Measurements from ENCODE around the gene PDE6D. TPM values are rescaled to one million over a fixed set of nuclear protein-coding genes. Genes with fewer than 3 reads are reported as not detected.
"Not testable (repeated sequence)": the region's sequence is repeated elsewhere in the genome, so short reads cannot be mapped to it uniquely, and the experiment has no call there.

The PDE6D gene
- total RNA-seq, 2 experiments from 2014 or later: 30.2 to 36.0 TPM

GRCh38 chr2:231761735-231762134, 19.3 kb downstream of the PDE6D start:
- Mint-ChIP-seq H3K36me3 (ENCODE audit: low read depth) (no peaks in the 10 kb centered on the region), H3K27me3 (no peaks in the 10 kb centered on the region), H3K9me3 (no peaks in the 10 kb centered on the region), H3K4me1 (peaks cover 20% of the 10 kb centered on the region), H3K27ac (no peak overlapping the region), H3K4me3 (no peak overlapping the region)
- DNase-seq: no peak
- CTCF ChIA-PET: interaction anchor here (0.6 kb wide), 1 partner anchor 9 kb away, joined by 3 read pairs; no protein-coding TSS in a partner anchor
- POLR2A ChIA-PET: no interaction called here

GRCh38 chr2:231752061-231752460, 29.0 kb downstream of the PDE6D start:
- ChIA-PET CTCF (no interaction called here), POLR2A (no interaction called here)

GRCh38 chr2:231751042-231751815, 29.9 kb downstream of the PDE6D start:
- no peaks in the 10 kb centered on the region for H3K9me3 Mint-ChIP-seq
- no peak for DNase-seq
- no peaks in the 10 kb centered on the region for H3K27me3 Mint-ChIP-seq
- H3K27ac Mint-ChIP-seq: no peak overlapping the region
- POLR2A ChIA-PET: no interaction called here
- CTCF ChIA-PET: interaction anchor here (0.6 kb wide), 1 partner anchor 559 kb away, joined by 3 read pairs; no protein-coding TSS in a partner anchor
- H3K4me3 Mint-ChIP-seq: no peak overlapping the region
- no peaks in the 10 kb centered on the region for H3K36me3 Mint-ChIP-seq (ENCODE audit: low read depth)
- peaks cover 6% of the 10 kb centered on the region for H3K4me1 Mint-ChIP-seq

More at GRCh38 chr2:231752061-231752460, 29.0 kb downstream of the PDE6D start:
- H3K4me3 Mint-ChIP-seq: no peak overlapping the region
- H3K9me3 Mint-ChIP-seq: no peaks in the 10 kb centered on the region
- no peaks in the 10 kb centered on the region for H3K36me3 Mint-ChIP-seq (ENCODE audit: low read depth)
- peaks cover 6% of the 10 kb centered on the region for H3K4me1 Mint-ChIP-seq
- no peak for DNase-seq
- H3K27ac Mint-ChIP-seq: no peak overlapping the region
- no peaks in the 10 kb centered on the region for H3K27me3 Mint-ChIP-seq

- H3K27me3 Mint-ChIP-seq; H3K4me3 Mint-ChIP-seq; DNase-seq; H3K36me3 Mint-ChIP-seq (ENCODE audit: low read depth); H3K9me3 Mint-ChIP-seq; H3K4me1 Mint-ChIP-seq; H3K27ac Mint-ChIP-seq: not testable (repeated sequence)
- CTCF ChIA-PET: interaction anchor here (0.6 to 0.7 kb wide), 2 partner anchors 28 to 37 kb away, joined by 3 read pairs; partner anchors contain the start of gene COPS7B
- POLR2A ChIA-PET: interaction anchor here (0.6 kb wide), 1 partner anchor 159 kb away, joined by 3 read pairs; no protein-coding TSS in a partner anchor
Measured at GRCh38 chr2:231749016-231749415, 32.1 kb downstream of the PDE6D start.

- CTCF ChIA-PET: interaction anchor here (0.6 kb wide), 1 partner anchor 28 kb away, joined by 3 read pairs; no protein-coding TSS in a partner anchor
- H3K36me3 Mint-ChIP-seq (ENCODE audit: low read depth); H3K27me3 Mint-ChIP-seq; H3K9me3 Mint-ChIP-seq; DNase-seq; H3K4me3 Mint-ChIP-seq; H3K27ac Mint-ChIP-seq; H3K4me1 Mint-ChIP-seq; POLR2A ChIA-PET: not testable (repeated sequence)
Measured at GRCh38 chr2:231748153-231748896, 32.8 kb downstream of the PDE6D start.

GRCh38 chr2:231745303-231746038, 35.6 kb downstream of the PDE6D start:
- ChIA-PET POLR2A (no interaction called here), CTCF (interaction anchor here (0.9 to 1.6 kb wide), 4 partner anchors 10 to 36 kb away, joined by 3 to 4 read pairs (median 3); no protein-coding TSS in a partner anchor)
- Mint-ChIP-seq H3K9me3 (no peaks in the 10 kb centered on the region), H3K4me3 (no peak overlapping the region), H3K36me3 (ENCODE audit: low read depth) (no peaks in the 10 kb centered on the region), H3K4me1 (peaks cover 6% of the 10 kb centered on the region), H3K27ac (no peak overlapping the region), H3K27me3 (no peaks in the 10 kb centered on the region)
- no peak for DNase-seq

- Mint-ChIP-seq H3K9me3 (no peaks in the 10 kb centered on the region), H3K27me3 (no peaks in the 10 kb centered on the region), H3K4me1 (peaks cover 2% of the 10 kb centered on the region), H3K4me3 (no peak overlapping the region), H3K36me3 (ENCODE audit: low read depth) (peaks cover 6% of the 10 kb centered on the region), H3K27ac (no peak overlapping the region)
- DNase-seq: no peak
- POLR2A ChIA-PET: interaction anchor here (0.6 kb wide), 1 partner anchor 16 kb away, joined by 4 read pairs; no protein-coding TSS in a partner anchor
- CTCF ChIA-PET: interaction anchor here (0.6 to 0.9 kb wide), 2 partner anchors 30 to 231 kb away, joined by 3 read pairs; no protein-coding TSS in a partner anchor
Measured at GRCh38 chr2:231743376-231744116, 37.5 kb downstream of the PDE6D start.

- H3K27ac Mint-ChIP-seq: no peak overlapping the region
- peaks cover 14% of the 10 kb centered on the region for H3K36me3 Mint-ChIP-seq (ENCODE audit: low read depth)
- no peaks in the 10 kb centered on the region for H3K9me3 Mint-ChIP-seq
- H3K4me3 Mint-ChIP-seq: no peak overlapping the region
- POLR2A ChIA-PET: no interaction called here
- no peak for DNase-seq
- no peaks in the 10 kb centered on the region for H3K27me3 Mint-ChIP-seq
- H3K4me1 Mint-ChIP-seq: no peaks in the 10 kb centered on the region
- CTCF ChIA-PET: no interaction called here
Measured at GRCh38 chr2:231737761-231738160, 43.3 kb downstream of the PDE6D start.

GRCh38 chr2:231732604-231733003, 48.5 kb downstream of the PDE6D start:
- H3K27ac Mint-ChIP-seq: no peak overlapping the region
- H3K36me3 Mint-ChIP-seq (ENCODE audit: low read depth): peaks cover 9% of the 10 kb centered on the region
- H3K4me1 Mint-ChIP-seq: no peaks in the 10 kb centered on the region
- H3K9me3 Mint-ChIP-seq: no peaks in the 10 kb centered on the region
- no peaks in the 10 kb centered on the region for H3K27me3 Mint-ChIP-seq
- CTCF ChIA-PET: interaction anchor here (1.0 to 1.1 kb wide), 3 partner anchors 8 to 26 kb away, joined by 3 to 5 read pairs (median 4); no protein-coding TSS in a partner anchor
- POLR2A ChIA-PET: no interaction called here
- no peak overlapping the region for H3K4me3 Mint-ChIP-seq
- no peak for DNase-seq

GRCh38 chr2:231727621-231728020, 53.5 kb downstream of the PDE6D start:
- Mint-ChIP-seq H3K9me3 (no peaks in the 10 kb centered on the region), H3K27me3 (no peaks in the 10 kb centered on the region), H3K27ac (no peak overlapping the region), H3K4me1 (peaks cover 6% of the 10 kb centered on the region), H3K4me3 (no peak overlapping the region), H3K36me3 (ENCODE audit: low read depth) (peaks cover 5% of the 10 kb centered on the region)
- no peak for DNase-seq
- ChIA-PET POLR2A (interaction anchor here (0.7 kb wide), 1 partner anchor 52 kb away, joined by 4 read pairs; no protein-coding TSS in a partner anchor), CTCF (interaction anchor here (0.6 to 3.9 kb wide), 4 partner anchors 14 to 216 kb away, joined by 3 to 10 read pairs (median 3); no protein-coding TSS in a partner anchor)

- H3K27ac Mint-ChIP-seq: no peak overlapping the region
- ChIA-PET CTCF (interaction anchor here (0.8 to 2.9 kb wide), 6 partner anchors 13 to 51 kb away, joined by 3 to 30 read pairs (median 4); no protein-coding TSS in a partner anchor), POLR2A (no interaction called here)
- no peaks in the 10 kb centered on the region for H3K9me3 Mint-ChIP-seq
- H3K4me3 Mint-ChIP-seq: no peak overlapping the region
- DNase-seq: no peak
- H3K36me3 Mint-ChIP-seq (ENCODE audit: low read depth): peaks cover 3% of the 10 kb centered on the region
- peaks cover 7% of the 10 kb centered on the region for H3K4me1 Mint-ChIP-seq
- H3K27me3 Mint-ChIP-seq: no peaks in the 10 kb centered on the region
Measured at GRCh38 chr2:231726276-231726675, 54.8 kb downstream of the PDE6D start.

GRCh38 chr2:231725476-231725875, 55.6 kb downstream of the PDE6D start:
- no peak overlapping the region for H3K27ac Mint-ChIP-seq
- ChIA-PET POLR2A (interaction anchor here (0.6 kb wide), 1 partner anchor 211 kb away, joined by 3 read pairs; no protein-coding TSS in a partner anchor), CTCF (interaction anchor here (0.6 to 2.9 kb wide), 8 partner anchors 12 to 51 kb away, joined by 3 to 30 read pairs (median 4); partner anchors contain the start of gene PTMA)
- no peaks in the 10 kb centered on the region for H3K9me3 Mint-ChIP-seq
- no peak overlapping the region for H3K4me3 Mint-ChIP-seq
- H3K36me3 Mint-ChIP-seq (ENCODE audit: low read depth): peaks cover 3% of the 10 kb centered on the region
- H3K4me1 Mint-ChIP-seq: peaks cover 7% of the 10 kb centered on the region
- DNase-seq: no peak
- no peaks in the 10 kb centered on the region for H3K27me3 Mint-ChIP-seq

Measured in activated CD4-positive, alpha-beta T cell treated with anti-CD3 and anti-CD28 coated beads, Interleukin-2, amount 10 ng/mL, durations not matched to agents 7 days and 5 days (primary cell).